GM15510 (cell line): Measurements from ENCODE around the gene DAGLA.

Experiments used
- POLR2A ChIP-seq: IDR thresholded peaks from 3 replicates; pipeline ENCODE4 v1.6.1; 2011; ENCODE audit warnings: borderline replicate concordance; ENCODE audit not compliant: insufficient read length; ENCODE audit errors: extremely low read depth

The DAGLA gene

GRCh38 chr11:61775606-61776554 is 95.7 kb downstream of the DAGLA start:
- TF ChIP-seq POLR2A, result no peak

GRCh38 chr11:61776561-61777075 is 96.4 kb downstream of the DAGLA start:
- TF ChIP-seq POLR2A, result no peak

- TF ChIP-seq POLR2A, result no peak
These were observed 97.3 kb downstream of the DAGLA start for GRCh38 chr11:61777234-61778090.

GRCh38 chr11:61778357-61778886 is 98.2 kb downstream of the DAGLA start:
- no peak for TF ChIP-seq POLR2A

- TF ChIP-seq POLR2A, result no peak
These were observed 98.9 kb downstream of the DAGLA start for GRCh38 chr11:61778920-61779650.

- TF ChIP-seq POLR2A, result no peak
These were observed 99.7 kb downstream of the DAGLA start for GRCh38 chr11:61779666-61780525.

GRCh38 chr11:61780581-61781162 is 100.5 kb downstream of the DAGLA start:
- no peak for TF ChIP-seq POLR2A

- no peak for TF ChIP-seq POLR2A
These were observed 101.4 kb downstream of the DAGLA start for GRCh38 chr11:61781585-61781984.

GRCh38 chr11:61782299-61782698 is 102.1 kb downstream of the DAGLA start:
- no peak for TF ChIP-seq POLR2A

- TF ChIP-seq POLR2A, result no peak
These were observed 102.7 kb downstream of the DAGLA start for GRCh38 chr11:61782841-61783240.

GRCh38 chr11:61783717-61784505 is 103.7 kb downstream of the DAGLA start:
- TF ChIP-seq POLR2A, result no peak

- no peak for TF ChIP-seq POLR2A
These were observed 104.3 kb downstream of the DAGLA start for GRCh38 chr11:61784506-61784805.
